ENCODE measurements around the gene SPINDOC.

- TF ChIP-seq CEBPB (IDR thresholded peaks at IDR 0.05) = no peak
- TF ChIP-seq, protein P1, sequence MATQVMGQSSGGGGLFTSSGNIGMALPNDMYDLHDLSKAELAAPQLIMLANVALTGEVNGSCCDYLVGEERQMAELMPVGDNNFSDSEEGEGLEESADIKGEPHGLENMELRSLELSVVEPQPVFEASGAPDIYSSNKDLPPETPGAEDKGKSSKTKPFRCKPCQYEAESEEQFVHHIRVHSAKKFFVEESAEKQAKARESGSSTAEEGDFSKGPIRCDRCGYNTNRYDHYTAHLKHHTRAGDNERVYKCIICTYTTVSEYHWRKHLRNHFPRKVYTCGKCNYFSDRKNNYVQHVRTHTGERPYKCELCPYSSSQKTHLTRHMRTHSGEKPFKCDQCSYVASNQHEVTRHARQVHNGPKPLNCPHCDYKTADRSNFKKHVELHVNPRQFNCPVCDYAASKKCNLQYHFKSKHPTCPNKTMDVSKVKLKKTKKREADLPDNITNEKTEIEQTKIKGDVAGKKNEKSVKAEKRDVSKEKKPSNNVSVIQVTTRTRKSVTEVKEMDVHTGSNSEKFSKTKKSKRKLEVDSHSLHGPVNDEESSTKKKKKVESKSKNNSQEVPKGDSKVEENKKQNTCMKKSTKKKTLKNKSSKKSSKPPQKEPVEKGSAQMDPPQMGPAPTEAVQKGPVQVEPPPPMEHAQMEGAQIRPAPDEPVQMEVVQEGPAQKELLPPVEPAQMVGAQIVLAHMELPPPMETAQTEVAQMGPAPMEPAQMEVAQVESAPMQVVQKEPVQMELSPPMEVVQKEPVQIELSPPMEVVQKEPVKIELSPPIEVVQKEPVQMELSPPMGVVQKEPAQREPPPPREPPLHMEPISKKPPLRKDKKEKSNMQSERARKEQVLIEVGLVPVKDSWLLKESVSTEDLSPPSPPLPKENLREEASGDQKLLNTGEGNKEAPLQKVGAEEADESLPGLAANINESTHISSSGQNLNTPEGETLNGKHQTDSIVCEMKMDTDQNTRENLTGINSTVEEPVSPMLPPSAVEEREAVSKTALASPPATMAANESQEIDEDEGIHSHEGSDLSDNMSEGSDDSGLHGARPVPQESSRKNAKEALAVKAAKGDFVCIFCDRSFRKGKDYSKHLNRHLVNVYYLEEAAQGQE (IDR thresholded peaks at IDR 0.05; ENCODE audit: low read depth) = no peak
- TF ChIP-seq FOXM1 (IDR thresholded peaks at IDR 0.05; ENCODE audit: borderline replicate concordance, low read depth) = no peak
- TF ChIP-seq TAF1 (IDR thresholded peaks at IDR 0.05; ENCODE audit: low read depth) = no peak
- TF ChIP-seq CREB1 (IDR thresholded peaks at IDR 0.05; ENCODE audit: low read depth) = no peak
- no peak for TF ChIP-seq RAD21 (IDR thresholded peaks at IDR 0.05; ENCODE audit: low read depth)
These were observed 10.4 kb upstream of the SPINDOC start for GRCh38 chr11:63802637-63803414.
